Mucosa of stomach (tissue), 1 donor: Measurements from ENCODE around the gene MPRIP.
"Not testable (repeated sequence)": the region's sequence is repeated elsewhere in the genome, so short reads cannot be mapped to it uniquely, and the experiment has no call there.

Experiments
- H3K27me3 ChIP-seq: one replicate; pipeline ENCODE4 v1.7.0; 2013; ENCODE audit warnings: mild to moderate bottlenecking, low read length; ENCODE audit not compliant: control insufficient read depth, insufficient read depth
- H3K36me3 ChIP-seq: one replicate; pipeline ENCODE4 v1.7.0; 2013; ENCODE audit warnings: low read length; ENCODE audit not compliant: control insufficient read depth, insufficient read depth
- H3K4me1 ChIP-seq: one replicate; pipeline ENCODE4 v1.7.0; 2013; ENCODE audit warnings: mild to moderate bottlenecking, low read length; ENCODE audit not compliant: control insufficient read depth, insufficient read depth
- H3K4me3 ChIP-seq: one replicate; pipeline ENCODE4 v1.7.0; 2013; ENCODE audit warnings: low read length
- H3K9ac ChIP-seq: one replicate; pipeline ENCODE4 v1.7.0; 2013; ENCODE audit warnings: mild to moderate bottlenecking, low read length, moderate library complexity
- H3K9me3 ChIP-seq: one replicate; pipeline ENCODE4 v1.7.0; 2013; ENCODE audit warnings: mild to moderate bottlenecking, low read length, moderate library complexity; ENCODE audit not compliant: control insufficient read depth
- donor health status: Pancreatic carcinoma.

The MPRIP gene

DNA sequence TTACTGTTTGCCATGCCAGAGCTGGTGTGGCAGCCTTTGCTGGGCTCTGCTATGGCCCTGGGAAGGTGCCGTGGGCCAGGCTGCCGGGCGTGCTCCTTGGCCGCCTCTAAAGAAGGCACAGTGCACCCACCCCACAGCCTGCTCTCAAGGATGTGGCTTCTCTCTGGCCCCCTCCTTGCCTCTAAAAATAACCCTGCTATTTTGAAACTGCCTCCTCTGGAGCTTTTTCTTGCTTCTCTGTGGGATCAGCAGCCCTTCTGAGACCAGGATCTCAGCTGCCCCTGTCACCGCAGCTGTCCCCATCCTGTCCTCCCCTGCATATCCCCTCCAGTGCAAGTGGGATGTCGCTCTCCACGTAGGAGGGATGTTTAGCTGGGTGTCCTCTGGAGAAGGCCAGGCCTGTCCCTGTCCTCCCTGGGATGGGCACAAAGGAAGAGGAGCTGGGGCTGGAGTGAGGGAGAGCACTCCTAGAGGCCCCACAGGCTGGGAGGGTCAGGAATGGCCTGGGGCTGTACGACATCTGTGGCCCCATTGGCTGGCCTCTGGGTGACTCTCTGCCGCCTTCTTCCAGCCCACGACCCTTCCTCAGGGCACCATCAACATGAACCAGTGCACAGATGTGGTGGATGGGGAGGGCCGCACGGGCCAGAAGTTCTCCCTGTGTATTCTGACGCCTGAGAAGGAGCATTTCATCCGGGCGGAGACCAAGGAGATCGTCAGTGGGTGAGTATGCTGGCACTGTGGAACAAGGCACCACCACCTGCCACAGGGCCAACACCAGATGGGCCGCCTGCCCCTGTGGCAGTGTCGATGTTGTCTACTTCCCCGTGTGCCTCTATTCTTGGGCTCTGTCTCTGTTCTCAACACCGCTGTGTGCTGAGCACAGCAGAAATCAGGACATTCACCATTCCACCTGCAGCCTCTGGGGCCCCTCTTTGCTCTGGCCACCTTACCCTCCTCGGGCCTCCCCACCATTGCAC, 84.2 kb downstream of the MPRIP start:
- Histone ChIP-seq H3K27me3 (no peaks in the 10 kb centered on the region), H3K4me3 (no peak overlapping the region), H3K36me3 (peaks cover 13% of the 10 kb centered on the region), H3K4me1 (peaks cover under 1% of the 10 kb centered on the region), H3K9ac (no peak overlapping the region), H3K9me3 (no peaks in the 10 kb centered on the region)

DNA sequence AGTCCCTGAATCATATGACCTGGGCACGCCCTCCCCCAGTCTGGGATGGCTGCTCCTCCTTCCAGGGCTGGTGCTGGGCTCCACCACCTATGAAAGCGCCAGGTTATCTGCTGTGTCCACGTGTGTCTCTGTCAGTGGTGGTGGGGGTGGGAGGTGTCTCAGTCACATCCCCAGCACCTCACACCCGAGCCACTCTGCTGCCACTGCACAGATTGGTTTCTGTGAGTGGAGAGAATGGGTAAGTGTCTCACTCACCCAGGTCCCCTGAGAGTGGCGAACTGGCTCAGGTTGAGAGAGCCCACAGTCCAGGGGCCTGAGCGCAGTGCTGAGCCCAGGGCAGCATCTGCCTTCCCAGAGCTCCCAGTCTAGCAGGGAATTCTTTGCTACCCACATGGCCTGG, 84.9 kb downstream of the MPRIP start:
- Histone ChIP-seq H3K9ac (no peak overlapping the region), H3K36me3 (peaks cover 20% of the 10 kb centered on the region), H3K4me3 (no peak overlapping the region)

GRCh38 chr17:17127730-17128291, 85.6 kb downstream of the MPRIP start:
- Histone ChIP-seq H3K9ac (no peak overlapping the region), H3K27me3 (no peaks in the 10 kb centered on the region), H3K4me1 (no peaks in the 10 kb centered on the region), H3K36me3 (peaks cover 25% of the 10 kb centered on the region), H3K9me3 (no peaks in the 10 kb centered on the region), H3K4me3 (no peak overlapping the region)

More for the DNA sequence above, 84.9 kb downstream of the MPRIP start:
- H3K27me3 ChIP-seq = no peaks in the 10 kb centered on the region
- H3K4me1 ChIP-seq = no peaks in the 10 kb centered on the region
- no peaks in the 10 kb centered on the region for H3K9me3 ChIP-seq

DNA sequence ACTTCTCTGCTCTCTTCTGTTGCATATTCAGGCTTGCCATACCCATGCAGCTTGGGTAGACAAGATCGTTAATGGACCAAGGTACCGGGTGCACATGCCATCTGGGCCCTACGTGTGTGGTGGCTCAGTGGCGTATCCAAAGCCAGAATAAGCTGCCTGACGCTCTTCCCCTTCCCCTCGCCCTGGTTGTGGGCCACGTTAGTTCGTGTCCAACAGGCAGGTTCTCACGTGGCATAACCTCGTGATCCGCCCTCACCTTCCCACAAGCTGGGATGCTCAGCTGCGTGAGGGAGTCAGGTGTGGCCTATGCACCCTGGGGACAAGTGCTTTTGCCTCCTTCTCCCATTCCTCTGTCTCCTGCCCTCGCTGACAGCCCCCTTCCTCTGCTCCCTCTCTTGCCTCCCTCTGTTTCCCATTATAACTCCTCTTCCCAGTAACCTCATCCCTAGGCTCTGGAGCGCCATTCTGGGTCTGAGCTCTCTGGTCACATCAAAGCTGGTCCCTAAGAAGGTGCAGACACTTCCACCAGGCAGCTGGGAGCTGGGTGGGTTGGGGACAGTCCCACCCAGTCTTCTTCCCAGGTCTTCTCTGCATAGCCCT, 86.3 kb downstream of the MPRIP start:
- no peaks in the 10 kb centered on the region for H3K27me3 ChIP-seq
- peaks cover 33% of the 10 kb centered on the region for H3K36me3 ChIP-seq
- no peaks in the 10 kb centered on the region for H3K4me1 ChIP-seq
- no peak overlapping the region for H3K9ac ChIP-seq
- H3K9me3 ChIP-seq = no peaks in the 10 kb centered on the region
- H3K4me3 ChIP-seq = no peak overlapping the region

GRCh38 chr17:17129466-17129865, 87.2 kb downstream of the MPRIP start:
- no peak overlapping the region for H3K9ac ChIP-seq
- no peaks in the 10 kb centered on the region for H3K27me3 ChIP-seq
- peaks cover 36% of the 10 kb centered on the region for H3K36me3 ChIP-seq
- no peaks in the 10 kb centered on the region for H3K9me3 ChIP-seq
- H3K4me1 ChIP-seq = no peaks in the 10 kb centered on the region
- no peak overlapping the region for H3K4me3 ChIP-seq

DNA sequence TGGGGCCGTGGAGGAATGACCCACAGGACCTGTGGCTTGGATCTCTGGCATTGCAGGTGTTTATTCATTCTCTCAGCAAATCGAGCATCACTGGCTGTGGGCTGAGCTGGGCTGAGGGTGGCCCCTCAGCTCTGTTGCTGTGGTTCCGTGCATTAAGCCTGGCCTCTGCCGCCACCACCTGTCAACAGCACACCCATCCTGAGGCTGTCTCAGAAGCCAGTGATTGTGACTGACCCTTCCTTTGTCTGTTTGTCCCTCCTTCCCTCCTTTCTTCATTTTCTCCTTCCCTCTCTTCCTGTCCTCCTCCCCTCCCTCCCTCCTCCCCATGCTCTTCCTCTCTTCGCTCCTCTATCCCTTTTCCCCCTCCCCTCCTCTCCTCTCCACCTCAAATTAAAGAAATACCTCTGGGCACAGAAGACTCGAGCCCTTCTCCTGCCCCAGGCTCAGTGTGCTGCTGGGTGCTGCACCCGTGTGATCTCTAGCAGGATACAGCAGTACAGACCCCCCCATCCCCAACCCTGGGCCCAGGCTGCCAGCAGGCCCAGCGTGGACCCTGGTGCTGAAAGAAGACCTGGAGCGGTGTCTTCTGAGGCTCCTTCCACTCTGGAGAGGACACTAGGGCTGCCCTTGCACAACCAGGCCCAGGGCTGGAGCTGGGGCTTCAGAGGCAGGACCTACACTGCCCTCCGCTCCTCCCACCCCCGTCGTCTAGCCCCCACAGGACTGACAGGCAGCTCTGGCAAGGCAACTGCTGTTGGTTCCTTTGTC, 88.0 kb downstream of the MPRIP start:
- H3K9me3 ChIP-seq = no peaks in the 10 kb centered on the region

GRCh38 chr17:17131839-17132238, 89.6 kb downstream of the MPRIP start:
- H3K9me3 ChIP-seq = no peaks in the 10 kb centered on the region
- H3K4me3 ChIP-seq = no peak overlapping the region
- H3K9ac ChIP-seq = no peak overlapping the region
- no peaks in the 10 kb centered on the region for H3K4me1 ChIP-seq
- no peaks in the 10 kb centered on the region for H3K27me3 ChIP-seq
- peaks cover 41% of the 10 kb centered on the region for H3K36me3 ChIP-seq

More for the DNA sequence above, 88.0 kb downstream of the MPRIP start:
- Histone ChIP-seq H3K4me3 (no peak overlapping the region), H3K9ac (no peak overlapping the region), H3K4me1 (no peaks in the 10 kb centered on the region), H3K27me3 (no peaks in the 10 kb centered on the region), H3K36me3 (peaks cover 36% of the 10 kb centered on the region)

- H3K36me3 ChIP-seq = peaks cover 41% of the 10 kb centered on the region
- no peaks in the 10 kb centered on the region for H3K9me3 ChIP-seq
- no peaks in the 10 kb centered on the region for H3K4me1 ChIP-seq
- H3K9ac ChIP-seq = no peak overlapping the region
- H3K4me3 ChIP-seq = no peak overlapping the region
- H3K27me3 ChIP-seq = no peaks in the 10 kb centered on the region
Measured at GRCh38 chr17:17132746-17133145, 90.5 kb downstream of the MPRIP start.

DNA sequence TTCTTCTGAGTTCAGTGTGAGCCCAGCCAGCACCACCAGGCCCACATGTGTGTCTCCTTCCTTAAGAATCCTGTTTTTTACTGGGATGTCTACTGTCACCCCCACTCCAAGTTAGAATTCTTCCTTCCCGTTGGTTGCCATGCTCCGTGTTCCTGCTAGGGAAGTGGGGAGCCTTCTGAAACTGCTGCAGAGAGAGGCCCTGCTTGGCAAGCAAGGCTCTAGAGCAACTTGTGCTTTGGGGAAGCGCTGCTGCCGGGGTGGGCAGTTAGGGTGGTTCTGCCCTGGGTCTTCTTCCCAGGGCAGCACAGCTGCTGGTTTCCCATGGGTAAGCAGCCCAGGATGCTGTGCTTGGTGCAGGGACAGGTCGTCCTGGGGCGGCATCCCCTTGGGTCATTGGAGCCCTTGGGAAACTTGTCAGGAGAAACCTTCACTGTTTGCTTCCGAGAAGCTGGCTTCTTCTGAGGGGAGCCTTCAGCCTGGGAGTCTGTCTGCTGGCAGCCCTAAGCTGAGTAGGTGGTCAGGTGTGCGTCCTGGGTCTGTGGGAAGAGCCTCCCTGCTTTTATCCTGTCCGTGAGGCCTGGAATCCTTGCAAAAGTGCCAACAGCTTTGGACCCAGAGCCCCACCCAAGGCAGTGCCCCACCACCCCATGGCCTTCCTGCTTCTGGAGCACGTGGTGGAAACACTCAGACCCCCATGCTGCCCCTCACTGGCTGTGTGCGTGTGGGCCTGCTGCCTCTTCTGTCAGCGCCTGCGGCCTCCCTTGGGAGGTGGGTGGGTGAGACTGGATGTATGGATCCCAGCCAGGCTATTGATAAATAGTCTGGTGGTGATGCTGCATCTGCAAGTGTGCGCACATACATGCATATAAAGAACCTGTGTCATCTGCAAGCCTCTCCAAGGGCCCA, 92.0 kb downstream of the MPRIP start:
- no peaks in the 10 kb centered on the region for H3K4me1 ChIP-seq
- H3K4me3 ChIP-seq = no peak overlapping the region
- H3K9me3 ChIP-seq = no peaks in the 10 kb centered on the region
- H3K9ac ChIP-seq = no peak overlapping the region
- peaks cover 34% of the 10 kb centered on the region for H3K36me3 ChIP-seq
- H3K27me3 ChIP-seq = no peaks in the 10 kb centered on the region

GRCh38 chr17:17134957-17135333, 92.7 kb downstream of the MPRIP start:
- H3K27me3 ChIP-seq = no peaks in the 10 kb centered on the region
- no peak overlapping the region for H3K9ac ChIP-seq
- H3K9me3 ChIP-seq = no peaks in the 10 kb centered on the region
- no peak overlapping the region for H3K4me3 ChIP-seq
- H3K4me1 ChIP-seq = no peaks in the 10 kb centered on the region
- peaks cover 29% of the 10 kb centered on the region for H3K36me3 ChIP-seq

GRCh38 chr17:17136221-17136620, 94.0 kb downstream of the MPRIP start:
- not testable (repeated sequence) for H3K9ac ChIP-seq, H3K4me3 ChIP-seq, H3K4me1 ChIP-seq, H3K9me3 ChIP-seq, H3K27me3 ChIP-seq
- peaks cover 40% of the 10 kb centered on the region for H3K36me3 ChIP-seq
